Choroid plexus epithelial cell (primary cell): ENCODE measurements around the gene ARHGEF4.

Experiments
- DNase-seq: peaks from one replicate; pipeline ENCODE4 v3.0.0-alpha.2; 2010; ENCODE audit warnings: low read depth
- H3K4me3 ChIP-seq: 2 replicates; pipeline ENCODE4 v1.5.1; 2011; ENCODE audit warnings: low read depth, mild to moderate bottlenecking, control low read depth, low read length, moderate library complexity
- TF ChIP-seq, protein P1 (sequence below): conservative IDR thresholded peaks from 2 replicates; pipeline ENCODE4 v1.5.1; 2011; ENCODE audit warnings: low read depth, mild to moderate bottlenecking, control low read depth, inconsistent platforms, low read length, moderate library complexity

The ARHGEF4 gene

DNA sequence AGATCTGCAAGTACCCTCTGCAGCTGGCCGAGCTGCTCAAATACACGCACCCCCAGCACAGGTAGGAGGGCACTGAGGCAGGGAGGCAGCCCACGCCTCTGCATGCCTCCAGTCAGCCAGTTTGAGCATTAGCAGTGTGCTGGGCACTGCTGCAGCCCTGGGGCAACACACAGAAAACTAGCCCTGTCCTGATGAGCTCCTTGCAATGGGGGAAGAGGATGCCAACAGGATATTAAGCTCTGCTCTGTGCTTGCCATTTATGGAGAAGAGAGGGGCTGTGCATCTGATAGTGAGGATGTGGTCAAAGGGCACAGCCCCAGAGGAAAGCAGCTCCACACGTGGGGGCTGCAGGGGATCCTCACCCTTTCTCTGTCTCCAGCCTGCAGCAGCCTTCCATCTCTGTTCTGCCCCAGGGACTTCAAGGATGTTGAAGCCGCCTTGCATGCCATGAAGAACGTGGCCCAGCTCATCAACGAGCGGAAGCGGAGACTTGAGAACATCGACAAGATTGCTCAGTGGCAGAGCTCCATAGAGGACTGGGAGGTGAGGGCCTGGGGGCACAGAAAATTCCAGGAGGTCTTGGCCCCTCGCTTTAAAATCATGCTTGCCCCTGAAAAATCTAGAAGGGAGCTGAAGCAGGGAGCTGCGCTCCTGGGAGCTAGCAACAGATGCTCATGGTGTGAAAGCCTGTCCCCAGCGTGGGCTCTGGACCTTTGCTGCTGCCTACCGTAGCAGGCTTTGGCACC, 204.9 kb downstream of the ARHGEF4 start:
- no peak for DNase-seq
- no peak overlapping the region for H3K4me3 ChIP-seq
- TF ChIP-seq, protein P1, sequence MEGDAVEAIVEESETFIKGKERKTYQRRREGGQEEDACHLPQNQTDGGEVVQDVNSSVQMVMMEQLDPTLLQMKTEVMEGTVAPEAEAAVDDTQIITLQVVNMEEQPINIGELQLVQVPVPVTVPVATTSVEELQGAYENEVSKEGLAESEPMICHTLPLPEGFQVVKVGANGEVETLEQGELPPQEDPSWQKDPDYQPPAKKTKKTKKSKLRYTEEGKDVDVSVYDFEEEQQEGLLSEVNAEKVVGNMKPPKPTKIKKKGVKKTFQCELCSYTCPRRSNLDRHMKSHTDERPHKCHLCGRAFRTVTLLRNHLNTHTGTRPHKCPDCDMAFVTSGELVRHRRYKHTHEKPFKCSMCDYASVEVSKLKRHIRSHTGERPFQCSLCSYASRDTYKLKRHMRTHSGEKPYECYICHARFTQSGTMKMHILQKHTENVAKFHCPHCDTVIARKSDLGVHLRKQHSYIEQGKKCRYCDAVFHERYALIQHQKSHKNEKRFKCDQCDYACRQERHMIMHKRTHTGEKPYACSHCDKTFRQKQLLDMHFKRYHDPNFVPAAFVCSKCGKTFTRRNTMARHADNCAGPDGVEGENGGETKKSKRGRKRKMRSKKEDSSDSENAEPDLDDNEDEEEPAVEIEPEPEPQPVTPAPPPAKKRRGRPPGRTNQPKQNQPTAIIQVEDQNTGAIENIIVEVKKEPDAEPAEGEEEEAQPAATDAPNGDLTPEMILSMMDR = no peak

DNA sequence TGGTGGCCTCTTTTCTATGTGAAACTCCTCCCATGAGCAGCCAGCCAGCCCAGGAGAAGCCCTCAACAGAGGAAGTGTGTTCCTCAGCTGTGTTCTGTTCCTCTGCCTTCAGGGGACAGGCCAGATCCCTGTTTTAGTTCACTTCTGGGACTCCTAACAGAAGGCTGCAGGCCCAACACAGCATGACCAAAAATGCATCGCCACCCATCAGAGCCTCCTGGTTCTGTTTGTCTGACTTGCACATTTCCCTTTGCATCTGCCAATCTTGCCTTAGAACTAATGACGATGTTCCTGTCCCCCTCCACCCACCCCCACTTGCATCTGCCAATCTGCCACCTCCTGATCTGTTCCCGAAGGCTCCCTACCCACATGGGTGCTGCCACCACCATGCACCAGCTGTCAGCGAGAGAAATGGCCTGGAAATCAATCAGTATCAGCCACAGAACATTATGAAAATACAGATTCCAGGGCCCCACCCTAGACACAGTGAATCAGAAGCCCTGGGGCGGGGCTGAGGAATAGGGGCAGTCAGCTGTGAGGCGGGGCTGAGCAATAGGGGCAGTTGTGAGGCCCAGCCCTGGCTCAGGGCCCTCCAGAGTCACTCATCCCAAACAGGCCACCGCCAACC, 205.5 kb downstream of the ARHGEF4 start:
- DNase-seq = no peak
- TF ChIP-seq, protein P1 = no peak

DNA sequence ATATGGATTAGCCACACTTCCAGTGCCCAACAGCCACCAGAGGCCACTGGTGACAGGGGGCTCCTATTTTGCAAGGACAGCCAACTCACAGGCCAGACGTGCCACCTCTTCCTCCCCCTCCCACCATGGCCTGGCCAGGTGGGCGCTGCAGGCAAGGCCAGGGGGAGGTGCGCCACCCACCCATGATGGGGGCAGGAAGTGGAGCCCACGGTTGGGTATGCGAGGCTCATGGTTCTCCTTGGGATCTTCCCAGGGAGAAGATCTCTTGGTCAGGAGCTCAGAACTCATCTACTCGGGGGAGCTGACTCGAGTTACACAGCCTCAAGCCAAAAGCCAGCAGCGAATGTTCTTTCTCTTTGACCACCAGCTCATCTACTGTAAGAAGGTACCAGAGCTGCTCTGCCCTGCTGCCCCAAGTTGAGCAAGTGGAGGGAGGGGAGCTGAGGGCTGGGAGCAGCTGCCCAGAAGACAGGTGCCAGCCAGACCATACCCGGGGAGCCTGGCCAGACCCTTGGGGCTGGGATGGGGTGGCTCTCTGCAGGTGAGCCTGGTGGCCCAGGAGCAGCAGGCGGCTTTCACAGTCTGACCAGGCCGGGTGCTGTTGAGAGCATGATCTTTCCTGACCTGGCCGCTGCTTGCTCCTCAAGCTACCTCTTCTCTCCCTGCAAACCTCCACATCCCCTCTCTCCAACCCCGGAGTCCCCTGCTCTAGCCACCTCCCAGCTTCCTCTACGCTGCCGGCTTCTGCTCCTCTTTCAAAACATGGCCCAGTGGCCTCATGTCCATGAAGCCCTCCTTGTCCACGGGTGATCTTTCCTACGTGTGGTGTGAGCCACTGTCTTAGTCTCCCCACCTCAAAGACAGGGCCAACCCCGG, 206.7 kb downstream of the ARHGEF4 start:
- TF ChIP-seq, protein P1 = no peak
- no peak for DNase-seq
- H3K4me3 ChIP-seq = no peak overlapping the region

More for the DNA sequence above, 205.5 kb downstream of the ARHGEF4 start:
- no peak overlapping the region for H3K4me3 ChIP-seq

DNA sequence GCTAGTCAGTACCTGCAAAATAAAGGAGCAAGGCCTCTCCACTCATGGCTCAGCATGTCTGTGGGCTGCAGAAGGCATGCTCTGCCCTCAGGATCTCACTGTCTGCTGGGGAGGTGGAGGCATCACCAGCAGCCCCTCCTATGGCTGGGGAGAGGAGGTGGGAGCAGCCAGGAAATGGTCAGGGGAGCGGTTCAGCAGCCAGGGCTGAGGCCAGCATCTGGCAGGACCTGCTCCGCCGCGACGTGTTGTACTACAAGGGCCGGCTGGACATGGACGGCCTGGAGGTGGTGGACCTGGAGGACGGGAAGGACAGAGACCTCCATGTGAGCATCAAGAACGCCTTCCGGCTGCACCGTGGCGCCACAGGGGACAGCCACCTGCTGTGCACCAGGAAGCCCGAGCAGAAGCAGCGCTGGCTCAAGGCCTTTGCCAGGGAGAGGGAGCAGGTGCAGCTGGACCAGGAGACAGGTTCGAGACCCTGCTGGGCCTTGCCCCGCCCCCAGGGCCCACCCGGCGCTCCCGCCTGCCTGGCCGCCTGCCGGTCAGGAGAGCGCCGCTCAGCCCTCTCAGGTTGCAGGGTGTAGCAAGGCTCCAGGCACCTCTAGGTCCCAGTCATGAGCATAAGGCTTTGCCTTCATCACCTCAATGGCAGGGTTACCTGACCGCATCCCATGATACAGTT, 207.5 kb downstream of the ARHGEF4 start:
- no peak overlapping the region for H3K4me3 ChIP-seq
- TF ChIP-seq, protein P1 = no peak
- no peak for DNase-seq

DNA sequence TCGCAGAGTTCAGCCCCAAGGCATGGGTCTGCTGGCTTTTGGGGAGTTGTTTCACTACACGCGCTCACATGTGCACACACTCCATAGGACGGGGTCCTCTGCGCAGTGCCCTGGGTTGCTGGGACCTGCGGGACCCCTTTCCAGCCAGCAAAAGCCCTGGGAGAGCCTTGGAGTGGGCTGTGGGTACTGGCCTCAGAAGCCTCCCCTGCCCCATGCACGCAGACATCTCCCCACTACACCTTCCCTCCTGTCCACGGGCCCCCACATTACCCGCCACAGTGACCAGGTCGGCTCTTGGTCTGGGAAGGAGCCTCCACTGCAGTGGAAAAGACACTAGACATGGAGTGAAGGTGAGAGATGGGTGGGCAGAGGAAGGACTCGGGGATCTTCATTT, 208.0 kb downstream of the ARHGEF4 start:
- no peak overlapping the region for H3K4me3 ChIP-seq
- no peak for DNase-seq

DNA sequence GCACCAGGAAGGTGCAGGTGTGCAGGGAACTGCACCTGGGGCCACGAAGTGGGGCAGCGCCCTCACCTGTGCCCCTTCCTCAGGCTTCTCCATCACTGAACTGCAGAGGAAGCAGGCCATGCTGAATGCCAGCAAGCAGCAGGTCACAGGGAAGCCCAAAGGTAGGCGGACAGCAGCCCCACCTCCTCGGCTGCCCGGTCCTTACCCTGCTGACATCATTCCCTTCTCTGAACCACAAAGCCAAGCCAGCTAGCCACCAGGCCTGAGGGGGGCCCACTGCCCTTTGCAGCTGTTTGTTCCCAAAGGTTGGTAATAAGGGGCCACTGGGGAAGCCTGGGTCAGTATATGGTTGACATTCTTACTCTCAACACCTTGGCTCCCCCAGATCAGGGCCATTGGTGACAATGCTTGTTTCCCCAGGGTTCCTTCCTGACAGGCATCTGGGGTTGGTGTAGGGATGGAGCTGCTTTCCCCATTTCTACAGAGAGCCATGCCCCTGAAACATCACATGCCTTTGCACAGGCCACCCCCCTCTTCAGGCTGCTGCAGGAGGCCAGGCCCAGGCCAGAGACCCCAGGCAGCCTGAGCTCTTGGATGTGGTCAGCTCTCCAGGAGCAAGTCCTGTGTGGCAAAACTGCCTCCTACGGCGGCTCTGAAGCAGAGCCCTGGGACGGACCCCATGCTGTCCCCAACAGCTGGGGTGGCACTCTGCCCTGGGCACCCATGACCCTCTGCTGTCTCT, 208.7 kb downstream of the ARHGEF4 start:
- TF ChIP-seq, protein P1 = no peak
- DNase-seq = no peak
- no peak overlapping the region for H3K4me3 ChIP-seq

More for the DNA sequence above, 208.0 kb downstream of the ARHGEF4 start:
- TF ChIP-seq, protein P1 = no peak
